GM12801 (cell line): Measurements from ENCODE around the gene LRCH4.

Source experiments
- CTCF ChIP-seq: IDR thresholded peaks from one replicate; pipeline ENCODE4 v1.5.1; 2011; ENCODE audit warnings: control low read depth; ENCODE audit not compliant: insufficient read length; ENCODE audit errors: extremely low read depth

The LRCH4 gene

GRCh38 chr7:100589341-100589947 lies 3.5 kb upstream of the LRCH4 start:
- TF ChIP-seq CTCF: no peak

- no peak for TF ChIP-seq CTCF
Measured at GRCh38 chr7:100588438-100588837, 2.5 kb upstream of the LRCH4 start.

- no peak for TF ChIP-seq CTCF
Measured at GRCh38 chr7:100586266-100587025, 517 bp upstream of the LRCH4 start, which contains the start of gene FBXO24. Gene FBXO24, plus strand, starts transcription at chr7:100586328. Its CDS starts 298 bp downstream, at chr7:100586626.

- no peak for TF ChIP-seq CTCF
Measured at GRCh38 chr7:100584683-100585510, 1.0 kb downstream of the LRCH4 start.

- no peak for TF ChIP-seq CTCF
Measured at GRCh38 chr7:100584054-100584682, 1.8 kb downstream of the LRCH4 start.

GRCh38 chr7:100583132-100584053 lies 2.5 kb downstream of the LRCH4 start:
- TF ChIP-seq CTCF: no peak
